ENCODE data around the gene HES4. TPM values are rescaled to one million over a fixed set of nuclear protein-coding genes. Genes with fewer than 3 reads are reported as not detected.
"Not testable (repeated sequence)": the region's sequence is repeated elsewhere in the genome, so short reads cannot be mapped to it uniquely, and the experiment has no call there.

Gene HES4
- total RNA-seq, 1 donor from 2014 or later = 149 TPM

DNA sequence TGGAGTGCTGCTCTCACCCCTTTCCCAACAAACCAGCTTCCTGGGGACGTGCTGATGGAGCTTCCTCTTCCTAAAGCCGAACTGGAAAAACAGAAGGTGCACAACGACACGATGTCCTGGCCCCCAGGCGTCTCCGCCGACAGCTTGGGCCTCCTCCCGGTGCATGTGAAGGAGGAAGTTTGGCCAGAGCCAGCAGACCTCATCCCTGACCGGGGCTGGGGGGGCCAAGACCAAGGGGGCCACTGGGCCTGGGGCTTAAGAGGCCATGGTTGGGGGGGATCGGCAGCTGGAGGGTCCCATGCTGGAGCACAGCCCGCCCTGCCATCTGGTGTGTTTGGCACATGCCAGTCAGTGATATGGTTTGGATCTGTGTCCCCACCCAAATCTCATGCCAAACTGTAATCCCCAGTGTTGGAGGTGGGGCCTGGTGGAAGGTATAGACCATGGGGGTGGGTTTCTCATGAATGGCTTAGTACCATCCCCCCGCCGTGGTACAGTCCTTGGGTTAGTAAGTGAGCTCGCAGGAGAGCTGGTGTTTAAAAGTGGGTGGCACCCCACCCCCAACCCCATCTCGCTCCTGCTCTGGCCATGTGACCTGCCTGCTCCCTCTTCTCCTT, 6.4 kb downstream of the HES4 start:
- no peak overlapping the region for H3K27ac Mint-ChIP-seq (ENCODE audit: unreplicated experiment)

GRCh38 chr1:992362-992761, 7.5 kb downstream of the HES4 start:
- Histone ChIP-seq H3K27ac (ENCODE audit: low read depth, low read length) (no peak overlapping the region), H4K20me1 (ENCODE audit: insufficient read depth, low read length) (peaks cover 7% of the 10 kb centered on the region), H3K4me2 (ENCODE audit: low read length) (no peak overlapping the region), H3K27me3 (ENCODE audit: insufficient read depth, low read length) (peaks cover 4% of the 10 kb centered on the region), H3K4me1 (ENCODE audit: insufficient read depth, low read length) (no peaks in the 10 kb centered on the region), H3K9ac (ENCODE audit: low read length) (no peak overlapping the region), H3K9me3 (ENCODE audit: insufficient read depth, low read depth, low read length) (peaks cover 4% of the 10 kb centered on the region), H3K4me3 (ENCODE audit: insufficient read depth, low read depth, low read length) (no peak overlapping the region), H3K79me2 (ENCODE audit: insufficient read depth, low read length) (no peaks in the 10 kb centered on the region), H2AFZ (ENCODE audit: low read depth, low read length) (no peak overlapping the region), H3K36me3 (ENCODE audit: insufficient read depth, low read length) (no peaks in the 10 kb centered on the region)
- Mint-ChIP-seq H3K36me3 (ENCODE audit: low read depth, unreplicated experiment) (peaks cover 19% of the 10 kb centered on the region), H3K9me3 (ENCODE audit: unreplicated experiment) (peaks cover 24% of the 10 kb centered on the region), H3K4me3 (ENCODE audit: unreplicated experiment) (no peak overlapping the region), H3K4me1 (ENCODE audit: low read depth, unreplicated experiment) (peaks cover 8% of the 10 kb centered on the region), H3K27me3 (ENCODE audit: low read depth, unreplicated experiment) (peaks cover 38% of the 10 kb centered on the region), H3K27ac (ENCODE audit: unreplicated experiment) (no peak overlapping the region)
- FAIRE-seq = no peak
- no peak for TF ChIP-seq EZH2 (IDR thresholded peaks at IDR 0.05; ENCODE audit: insufficient read depth, low read length)
- no peak for TF ChIP-seq CTCF (IDR thresholded peaks at IDR 0.05; ENCODE audit: insufficient read depth, low read depth, low read length)
- DNase-seq (ENCODE audit: low read depth) = no peak

More for the DNA sequence above, 6.4 kb downstream of the HES4 start:
- Histone ChIP-seq H3K9me3 (ENCODE audit: insufficient read depth, low read depth, low read length) (peaks cover 4% of the 10 kb centered on the region), H3K4me1 (ENCODE audit: insufficient read depth, low read length) (no peaks in the 10 kb centered on the region), H3K9ac (ENCODE audit: low read length) (no peak overlapping the region), H2AFZ (ENCODE audit: low read depth, low read length) (no peak overlapping the region), H3K4me3 (ENCODE audit: insufficient read depth, low read depth, low read length) (no peak overlapping the region), H3K4me2 (ENCODE audit: low read length) (no peak overlapping the region), H3K27ac (ENCODE audit: low read depth, low read length) (no peak overlapping the region), H4K20me1 (ENCODE audit: insufficient read depth, low read length) (peaks cover 13% of the 10 kb centered on the region), H3K79me2 (ENCODE audit: insufficient read depth, low read length) (no peaks in the 10 kb centered on the region), H3K27me3 (ENCODE audit: insufficient read depth, low read length) (peaks cover 4% of the 10 kb centered on the region), H3K36me3 (ENCODE audit: insufficient read depth, low read length) (no peaks in the 10 kb centered on the region)
- DNase-seq (ENCODE audit: low read depth) (no peak), FAIRE-seq (no peak)
- TF ChIP-seq CTCF (IDR thresholded peaks at IDR 0.05; ENCODE audit: insufficient read depth, low read depth, low read length) = no peak
- H3K9me3 Mint-ChIP-seq (ENCODE audit: unreplicated experiment) = peaks cover 20% of the 10 kb centered on the region
- peaks cover 19% of the 10 kb centered on the region for H3K36me3 Mint-ChIP-seq (ENCODE audit: low read depth, unreplicated experiment)
- peaks cover 31% of the 10 kb centered on the region for H3K27me3 Mint-ChIP-seq (ENCODE audit: low read depth, unreplicated experiment)
- no peak overlapping the region for H3K4me3 Mint-ChIP-seq (ENCODE audit: unreplicated experiment)
- peaks cover 9% of the 10 kb centered on the region for H3K4me1 Mint-ChIP-seq (ENCODE audit: low read depth, unreplicated experiment)

GRCh38 chr1:991895-992294, 8.0 kb downstream of the HES4 start:
- FAIRE-seq (no peak), DNase-seq (ENCODE audit: low read depth) (no peak)
- H3K4me1 Mint-ChIP-seq (ENCODE audit: low read depth, unreplicated experiment) = peaks cover 5% of the 10 kb centered on the region
- peak overlapping the region; percentile 34 for H3K27ac Mint-ChIP-seq (ENCODE audit: unreplicated experiment)
- Histone ChIP-seq H3K9ac (ENCODE audit: low read length) (no peak overlapping the region), H3K79me2 (ENCODE audit: insufficient read depth, low read length) (no peaks in the 10 kb centered on the region), H2AFZ (ENCODE audit: low read depth, low read length) (no peak overlapping the region), H3K4me3 (ENCODE audit: insufficient read depth, low read depth, low read length) (no peak overlapping the region), H3K27ac (ENCODE audit: low read depth, low read length) (no peak overlapping the region), H3K4me2 (ENCODE audit: low read length) (no peak overlapping the region), H3K36me3 (ENCODE audit: insufficient read depth, low read length) (no peaks in the 10 kb centered on the region), H3K27me3 (ENCODE audit: insufficient read depth, low read length) (peaks cover 4% of the 10 kb centered on the region), H3K9me3 (ENCODE audit: insufficient read depth, low read depth, low read length) (peaks cover 4% of the 10 kb centered on the region), H3K4me1 (ENCODE audit: insufficient read depth, low read length) (no peaks in the 10 kb centered on the region), H4K20me1 (ENCODE audit: insufficient read depth, low read length) (peaks cover 2% of the 10 kb centered on the region)
- TF ChIP-seq EZH2 (IDR thresholded peaks at IDR 0.05; ENCODE audit: insufficient read depth, low read length) (no peak), CTCF (IDR thresholded peaks at IDR 0.05; ENCODE audit: insufficient read depth, low read depth, low read length) (no peak)
- peaks cover 24% of the 10 kb centered on the region for H3K9me3 Mint-ChIP-seq (ENCODE audit: unreplicated experiment)
- no peak overlapping the region for H3K4me3 Mint-ChIP-seq (ENCODE audit: unreplicated experiment)
- H3K27me3 Mint-ChIP-seq (ENCODE audit: low read depth, unreplicated experiment) = peaks cover 38% of the 10 kb centered on the region
- H3K36me3 Mint-ChIP-seq (ENCODE audit: low read depth, unreplicated experiment) = peaks cover 17% of the 10 kb centered on the region

DNA sequence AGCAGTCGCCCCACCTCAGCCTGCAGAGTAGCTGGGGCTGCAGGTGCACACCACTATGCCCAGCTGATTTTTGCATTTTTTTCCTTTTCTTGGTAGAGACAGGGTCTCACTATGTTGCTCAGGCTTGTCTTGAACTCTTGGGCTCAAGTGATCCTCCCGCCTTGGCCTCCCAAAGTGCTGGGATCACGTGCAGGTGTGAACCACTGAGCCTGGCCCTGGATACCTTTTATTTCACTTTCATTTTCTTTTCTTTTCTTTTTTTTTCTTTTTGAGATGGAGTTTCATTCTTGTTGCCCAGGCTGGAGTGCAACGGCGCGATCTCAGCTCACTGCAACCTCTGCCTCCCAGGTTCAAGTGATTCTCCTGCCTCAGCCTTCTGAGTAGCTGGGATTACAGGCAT, 8.6 kb downstream of the HES4 start:
- H3K27me3 ChIP-seq (ENCODE audit: insufficient read depth, low read length); FAIRE-seq; H3K36me3 ChIP-seq (ENCODE audit: insufficient read depth, low read length); H3K9ac ChIP-seq (ENCODE audit: low read length); H3K27ac Mint-ChIP-seq (ENCODE audit: unreplicated experiment); H3K9me3 ChIP-seq (ENCODE audit: insufficient read depth, low read depth, low read length); H3K4me1 Mint-ChIP-seq (ENCODE audit: low read depth, unreplicated experiment); H3K27ac ChIP-seq (ENCODE audit: low read depth, low read length); DNase-seq (ENCODE audit: low read depth); H3K4me3 Mint-ChIP-seq (ENCODE audit: unreplicated experiment); H2AFZ ChIP-seq (ENCODE audit: low read depth, low read length); H3K4me3 ChIP-seq (ENCODE audit: insufficient read depth, low read depth, low read length); H3K79me2 ChIP-seq (ENCODE audit: insufficient read depth, low read length); H3K4me1 ChIP-seq (ENCODE audit: insufficient read depth, low read length); H4K20me1 ChIP-seq (ENCODE audit: insufficient read depth, low read length); H3K4me2 ChIP-seq (ENCODE audit: low read length): not testable (repeated sequence)
- peaks cover 17% of the 10 kb centered on the region for H3K36me3 Mint-ChIP-seq (ENCODE audit: low read depth, unreplicated experiment)
- H3K27me3 Mint-ChIP-seq (ENCODE audit: low read depth, unreplicated experiment) = peaks cover 43% of the 10 kb centered on the region
- H3K9me3 Mint-ChIP-seq (ENCODE audit: unreplicated experiment) = peaks cover 24% of the 10 kb centered on the region
